T-helper 1 cell treated with Interleukin-12 subunit alpha and Interleukin-12 subunit beta and Interleukin-4 antibody, amounts not matched to agents 30 μg/mL and 1 μg/mL, for 36 hours (primary cell): Measurements from ENCODE around the gene GLE1.
"Not testable (repeated sequence)": the region's sequence is repeated elsewhere in the genome, so short reads cannot be mapped to it uniquely, and the experiment has no call there.

Source experiments
- H3K27ac Mint-ChIP-seq: one replicate; pipeline ENCODE4 v1.8.0; 2021; ENCODE audit warnings: mild to moderate bottlenecking, mixed read lengths
- H3K27me3 Mint-ChIP-seq: one replicate; pipeline ENCODE4 v1.8.0; 2021; ENCODE audit warnings: low read depth, mixed read lengths
- H3K36me3 Mint-ChIP-seq: one replicate; pipeline ENCODE4 v1.8.0; 2021; ENCODE audit warnings: low read depth, mixed read lengths
- H3K4me1 Mint-ChIP-seq: one replicate; pipeline ENCODE4 v1.8.0; 2021; ENCODE audit warnings: low read depth, mixed read lengths
- H3K4me3 Mint-ChIP-seq: one replicate; pipeline ENCODE4 v1.8.0; 2021; ENCODE audit warnings: mild to moderate bottlenecking, moderate library complexity, mixed read lengths
- H3K9me3 Mint-ChIP-seq: one replicate; pipeline ENCODE4 v1.8.0; 2021; ENCODE audit warnings: mixed read lengths

Gene GLE1

DNA sequence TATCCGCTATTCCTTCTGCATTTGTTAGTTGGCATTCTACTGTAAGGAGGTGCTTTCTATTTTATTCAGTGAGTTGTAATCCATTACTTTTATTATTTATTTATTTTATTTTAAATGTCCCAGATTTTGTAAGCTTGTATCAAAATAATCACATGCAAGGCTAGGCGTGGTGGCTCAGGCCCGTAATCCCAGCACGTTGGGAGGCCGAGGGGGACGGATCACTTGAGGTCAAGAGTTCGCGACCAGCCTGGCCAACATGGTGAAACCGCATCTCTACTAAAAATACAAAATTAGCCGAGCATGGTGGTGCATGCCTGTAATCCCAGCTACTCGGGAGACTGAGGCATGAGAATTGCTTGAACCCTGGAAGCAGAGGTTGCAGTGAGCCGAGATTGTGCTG lies 1.4 kb downstream of the GLE1 start:
- H3K4me3 Mint-ChIP-seq = peak overlapping the region; percentile 97
- H3K27ac Mint-ChIP-seq = peak overlapping the region; percentile 31
- H3K4me1 Mint-ChIP-seq = peaks cover 17% of the 10 kb centered on the region
- H3K9me3 Mint-ChIP-seq, H3K27me3 Mint-ChIP-seq: not testable (repeated sequence)
- peaks cover 14% of the 10 kb centered on the region for H3K36me3 Mint-ChIP-seq

DNA sequence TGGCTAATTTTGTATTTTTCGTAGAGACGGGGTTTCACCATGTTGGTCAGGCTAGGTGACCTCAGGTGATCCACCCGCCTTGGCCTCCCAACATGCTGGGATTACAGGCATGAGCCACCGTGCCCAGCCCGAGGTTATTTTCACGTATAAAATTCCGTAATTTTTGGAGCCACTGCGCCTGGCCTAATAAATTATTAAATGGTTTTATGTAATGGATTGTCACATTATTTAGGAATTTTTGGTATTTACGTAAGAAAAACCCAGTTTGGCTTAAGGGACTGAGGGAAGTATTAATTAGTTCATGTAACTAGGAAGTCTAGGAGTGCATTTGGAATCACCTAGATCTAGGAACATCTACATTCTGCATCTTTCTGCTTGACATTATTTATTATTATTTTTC lies 8.3 kb downstream of the GLE1 start:
- H3K4me1 Mint-ChIP-seq = peaks cover 8% of the 10 kb centered on the region
- H3K4me3 Mint-ChIP-seq = no peak overlapping the region
- H3K9me3 Mint-ChIP-seq = no peaks in the 10 kb centered on the region
- peaks cover 41% of the 10 kb centered on the region for H3K36me3 Mint-ChIP-seq
- no peaks in the 10 kb centered on the region for H3K27me3 Mint-ChIP-seq
- H3K27ac Mint-ChIP-seq = no peak overlapping the region

DNA sequence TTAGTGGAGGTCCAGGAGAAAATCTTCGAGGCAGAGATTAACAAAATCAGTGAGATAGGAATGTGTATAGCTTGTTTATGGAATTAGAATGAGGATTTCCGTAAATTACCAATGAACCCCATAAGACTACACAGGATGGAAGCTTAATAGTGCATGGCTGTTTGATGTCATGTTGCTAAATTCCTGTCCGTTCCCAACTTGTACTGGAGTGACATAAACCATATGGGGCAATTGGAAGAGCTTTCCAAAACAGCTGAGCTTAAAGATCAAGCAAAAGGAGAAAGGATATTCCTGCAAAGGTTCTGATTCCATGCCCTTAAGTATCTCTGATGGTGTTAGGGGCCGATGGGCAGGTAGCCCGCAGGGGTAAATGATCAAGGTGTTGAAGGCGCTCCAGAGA lies 17.4 kb downstream of the GLE1 start:
- Mint-ChIP-seq H3K4me3 (no peak overlapping the region), H3K27ac (no peak overlapping the region), H3K4me1 (peaks cover 2% of the 10 kb centered on the region), H3K27me3 (no peaks in the 10 kb centered on the region), H3K36me3 (peaks cover 41% of the 10 kb centered on the region), H3K9me3 (no peaks in the 10 kb centered on the region)

DNA sequence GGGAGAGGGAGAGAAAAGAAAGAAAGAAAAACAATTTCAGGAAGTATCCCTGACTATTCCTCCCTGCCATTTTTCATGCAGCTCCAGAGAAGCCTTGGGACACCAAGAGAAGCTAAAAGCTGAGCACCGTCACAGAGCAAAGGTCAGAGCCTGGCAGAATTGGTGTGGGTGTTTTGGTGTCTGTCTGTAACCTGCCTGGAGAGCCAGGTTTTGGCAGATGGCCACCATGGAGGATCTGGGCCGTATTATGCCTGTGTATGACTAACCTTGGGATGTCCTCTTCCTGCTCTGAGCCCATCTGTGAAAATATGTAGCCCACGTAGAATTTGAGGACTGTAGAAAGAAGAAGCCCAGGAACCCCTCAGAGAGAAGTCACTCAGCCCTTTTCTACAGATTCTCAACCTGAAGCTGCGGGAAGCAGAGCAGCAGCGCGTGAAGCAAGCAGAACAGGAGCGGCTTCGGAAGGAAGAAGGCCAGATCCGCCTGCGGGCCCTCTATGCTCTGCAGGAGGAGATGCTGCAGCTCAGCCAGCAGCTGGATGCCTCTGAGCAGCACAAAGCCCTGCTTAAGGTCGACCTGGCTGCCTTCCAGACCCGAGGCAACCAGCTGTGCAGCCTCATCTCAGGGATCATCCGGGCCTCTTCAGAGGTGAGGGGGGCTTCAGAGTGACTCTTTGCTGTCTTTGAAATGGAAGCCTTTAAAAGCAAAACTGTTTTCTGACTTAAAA lies 18.8 kb downstream of the GLE1 start:
- peaks cover 33% of the 10 kb centered on the region for H3K36me3 Mint-ChIP-seq
- H3K27ac Mint-ChIP-seq = no peak overlapping the region
- no peak overlapping the region for H3K4me3 Mint-ChIP-seq
- no peaks in the 10 kb centered on the region for H3K9me3 Mint-ChIP-seq
- no peaks in the 10 kb centered on the region for H3K27me3 Mint-ChIP-seq
- H3K4me1 Mint-ChIP-seq = no peaks in the 10 kb centered on the region

DNA sequence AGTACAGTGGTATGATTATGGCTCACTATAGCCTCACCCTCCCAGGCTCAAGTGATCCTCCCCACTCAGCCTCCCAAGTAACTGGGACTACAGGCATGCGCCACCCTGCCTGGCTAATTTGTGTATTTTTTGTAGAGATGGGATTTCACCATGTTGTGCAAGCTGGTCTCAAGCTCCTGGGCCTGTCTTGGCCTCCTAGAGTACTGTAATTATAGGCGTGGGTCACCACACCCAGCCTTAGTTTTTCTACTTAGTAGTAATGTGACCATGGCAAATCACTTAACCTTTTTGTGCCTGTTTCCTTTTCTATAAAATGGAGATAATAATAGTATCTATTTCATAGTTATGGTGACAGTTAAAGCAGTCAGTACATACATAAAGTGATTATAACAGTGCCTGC lies 22.2 kb downstream of the GLE1 start:
- Mint-ChIP-seq H3K36me3 (peaks cover 31% of the 10 kb centered on the region), H3K9me3 (no peaks in the 10 kb centered on the region), H3K27ac (no peak overlapping the region), H3K4me1 (no peaks in the 10 kb centered on the region), H3K4me3 (no peak overlapping the region), H3K27me3 (no peaks in the 10 kb centered on the region)

DNA sequence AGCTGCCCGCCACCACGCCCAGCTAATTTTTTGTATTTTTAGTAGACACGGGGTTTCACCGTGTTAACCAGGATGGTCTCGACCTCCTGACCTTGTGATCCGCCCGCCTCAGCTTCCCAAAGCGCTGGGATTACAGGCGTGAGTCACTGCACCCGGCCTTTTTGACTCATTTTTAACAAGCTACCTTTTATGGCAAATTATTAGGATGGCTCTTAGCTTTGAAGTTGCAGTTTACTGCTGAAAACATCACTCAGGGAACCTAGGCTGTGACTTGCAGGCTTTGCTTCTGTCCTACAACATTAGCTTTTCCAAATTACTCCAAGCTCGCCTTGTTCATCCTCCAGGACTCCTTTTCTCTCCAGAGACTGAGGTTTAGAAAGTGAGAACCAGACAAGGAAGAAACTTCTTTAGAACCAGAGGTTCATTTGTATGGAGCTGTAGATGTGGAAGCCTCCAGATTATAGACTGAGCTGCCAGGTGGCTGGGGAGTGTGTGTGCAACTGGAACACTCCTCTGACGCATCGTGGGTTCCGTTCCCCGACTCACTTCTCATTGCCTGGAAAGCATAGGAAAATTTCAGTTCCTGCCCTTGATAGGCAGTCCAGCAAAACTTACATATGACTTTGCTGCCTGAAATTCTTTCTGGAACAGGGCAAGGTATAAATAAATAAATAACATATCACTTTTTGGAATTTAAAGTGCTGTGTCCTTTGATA lies 24.1 kb downstream of the GLE1 start:
- peaks cover 24% of the 10 kb centered on the region for H3K36me3 Mint-ChIP-seq
- H3K27me3 Mint-ChIP-seq = no peaks in the 10 kb centered on the region
- H3K4me1 Mint-ChIP-seq = no peaks in the 10 kb centered on the region
- no peak overlapping the region for H3K4me3 Mint-ChIP-seq
- no peaks in the 10 kb centered on the region for H3K9me3 Mint-ChIP-seq
- H3K27ac Mint-ChIP-seq = no peak overlapping the region

DNA sequence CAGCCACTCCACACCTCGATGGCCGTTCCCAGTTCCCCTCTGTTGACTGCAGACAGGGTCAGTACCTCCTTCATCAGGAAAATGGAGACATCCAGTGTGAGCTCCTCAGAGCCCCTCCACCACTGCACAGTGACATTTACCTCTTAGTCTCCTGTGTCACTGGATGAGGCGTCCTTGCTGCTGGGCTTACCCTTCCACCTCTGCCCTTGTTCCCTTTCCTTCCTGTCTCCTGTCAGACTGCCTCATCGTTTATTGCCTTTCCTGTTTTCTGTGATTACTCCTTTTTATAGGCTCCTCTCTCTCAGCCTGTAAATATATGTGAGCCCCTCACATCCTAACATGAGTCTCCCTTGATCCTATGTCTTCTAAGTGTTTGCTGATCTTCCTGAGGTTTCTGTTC lies 24.7 kb downstream of the GLE1 start:
- H3K4me1 Mint-ChIP-seq = no peaks in the 10 kb centered on the region

DNA sequence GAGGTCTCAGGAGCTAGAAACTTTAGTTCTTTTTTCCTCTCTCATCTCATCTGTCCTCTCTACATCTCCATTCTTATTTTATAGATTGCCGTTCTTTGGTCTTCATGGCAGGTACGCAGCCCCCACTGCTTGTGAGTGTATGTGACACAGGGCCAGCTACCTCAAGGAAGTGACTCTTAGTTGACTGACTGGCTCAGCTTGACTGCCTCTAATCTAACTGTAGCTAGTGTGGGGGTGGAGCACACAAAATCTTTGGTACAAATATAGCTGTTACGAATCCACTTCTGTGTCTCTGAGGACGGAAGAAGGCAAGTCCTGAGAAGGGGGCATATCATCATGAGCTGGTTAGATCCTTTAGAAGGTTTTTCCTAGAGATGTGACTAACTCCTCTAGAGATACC lies 28.1 kb downstream of the GLE1 start:
- Mint-ChIP-seq H3K36me3 (peaks cover 33% of the 10 kb centered on the region), H3K4me3 (no peak overlapping the region), H3K27me3 (no peaks in the 10 kb centered on the region), H3K27ac (no peak overlapping the region), H3K9me3 (no peaks in the 10 kb centered on the region), H3K4me1 (no peaks in the 10 kb centered on the region)

More for the DNA sequence above, 24.7 kb downstream of the GLE1 start:
- Mint-ChIP-seq H3K36me3 (peaks cover 30% of the 10 kb centered on the region), H3K27ac (no peak overlapping the region), H3K27me3 (no peaks in the 10 kb centered on the region), H3K9me3 (no peaks in the 10 kb centered on the region), H3K4me3 (no peak overlapping the region)

DNA sequence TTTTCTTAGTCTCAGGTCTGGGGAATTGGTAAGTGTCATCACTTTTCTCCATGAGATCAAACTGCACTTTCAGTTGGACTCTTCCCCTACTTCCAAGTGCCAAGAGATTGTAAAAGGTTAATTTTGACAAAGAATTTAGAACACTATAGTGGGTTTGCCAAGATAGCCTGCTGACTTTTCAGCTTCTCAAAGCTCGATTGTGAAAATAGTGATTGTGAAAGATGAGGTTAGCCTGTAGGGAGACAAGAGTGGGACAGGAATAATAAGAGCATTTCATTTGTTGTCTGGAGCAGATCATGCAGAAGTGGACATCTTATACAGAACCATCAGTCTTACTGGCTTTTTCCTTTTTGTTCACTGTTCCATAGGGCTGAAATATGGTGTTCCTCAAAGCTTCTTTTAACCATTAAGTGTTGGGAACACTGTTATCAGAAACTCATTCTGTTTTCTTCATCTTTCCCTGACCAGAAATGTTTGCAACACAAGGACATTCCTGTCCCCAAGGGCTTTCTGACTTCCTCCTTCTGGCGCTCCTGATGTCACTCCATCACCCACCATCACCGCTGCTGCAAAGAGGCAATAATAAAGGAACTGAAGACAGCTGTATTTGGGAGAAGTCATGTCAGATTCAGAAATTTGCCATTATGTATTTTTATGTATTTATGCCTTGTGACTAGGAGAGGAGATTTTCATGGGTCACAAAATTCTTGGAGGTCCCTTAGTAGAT lies 36.3 kb downstream of the GLE1 start:
- Mint-ChIP-seq H3K27ac (no peak overlapping the region), H3K36me3 (peaks cover 60% of the 10 kb centered on the region), H3K4me3 (no peak overlapping the region), H3K4me1 (peaks cover 6% of the 10 kb centered on the region), H3K27me3 (no peaks in the 10 kb centered on the region), H3K9me3 (no peaks in the 10 kb centered on the region)

DNA sequence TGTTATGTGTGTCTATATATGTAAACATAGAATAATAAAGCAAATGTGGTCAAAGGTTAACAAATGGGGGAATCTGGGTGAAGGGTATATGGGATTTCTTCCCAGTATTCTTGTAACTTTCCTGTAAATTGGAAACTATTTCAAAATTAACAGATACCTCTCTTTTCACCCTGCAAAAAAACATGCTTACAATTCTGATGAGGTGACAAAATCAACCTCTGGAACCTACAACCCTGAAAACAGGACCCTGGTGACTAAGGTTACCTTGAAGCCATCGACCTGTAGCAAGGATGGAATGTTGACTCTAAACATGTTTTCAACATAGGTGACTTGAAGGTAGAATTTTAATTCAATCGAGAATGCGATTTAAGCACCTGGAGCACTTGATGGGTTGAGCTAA lies 42.0 kb downstream of the GLE1 start:
- H3K4me1 Mint-ChIP-seq = peaks cover 26% of the 10 kb centered on the region

DNA sequence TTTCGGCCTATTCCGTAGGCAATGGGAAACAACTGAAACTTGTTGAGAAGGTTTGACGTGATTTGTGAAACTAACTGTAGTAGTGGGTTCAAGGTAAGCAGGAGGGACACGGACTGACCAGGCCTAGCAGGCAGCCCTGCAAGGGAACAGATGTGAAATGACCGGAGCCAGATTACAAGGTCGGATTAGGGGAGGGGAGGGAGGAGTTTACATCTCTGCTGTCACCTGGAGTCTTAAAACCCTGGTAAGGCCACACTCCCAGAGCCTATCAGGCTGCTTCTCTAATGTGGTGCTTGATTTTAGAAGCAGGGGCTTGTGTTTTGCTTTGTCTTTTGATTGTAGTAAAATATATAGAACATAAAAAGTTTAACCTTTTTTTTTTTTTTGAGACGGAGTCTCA lies 44.4 kb downstream of the GLE1 start:
- H3K27ac Mint-ChIP-seq = no peak overlapping the region
- no peak overlapping the region for H3K4me3 Mint-ChIP-seq
- H3K36me3 Mint-ChIP-seq = peaks cover 12% of the 10 kb centered on the region
- no peaks in the 10 kb centered on the region for H3K9me3 Mint-ChIP-seq
- H3K4me1 Mint-ChIP-seq = peaks cover 31% of the 10 kb centered on the region
- H3K27me3 Mint-ChIP-seq = no peaks in the 10 kb centered on the region

More for the DNA sequence above, 42.0 kb downstream of the GLE1 start:
- Mint-ChIP-seq H3K4me3 (no peak overlapping the region), H3K9me3 (no peaks in the 10 kb centered on the region), H3K27me3 (no peaks in the 10 kb centered on the region), H3K36me3 (peaks cover 22% of the 10 kb centered on the region), H3K27ac (no peak overlapping the region)

DNA sequence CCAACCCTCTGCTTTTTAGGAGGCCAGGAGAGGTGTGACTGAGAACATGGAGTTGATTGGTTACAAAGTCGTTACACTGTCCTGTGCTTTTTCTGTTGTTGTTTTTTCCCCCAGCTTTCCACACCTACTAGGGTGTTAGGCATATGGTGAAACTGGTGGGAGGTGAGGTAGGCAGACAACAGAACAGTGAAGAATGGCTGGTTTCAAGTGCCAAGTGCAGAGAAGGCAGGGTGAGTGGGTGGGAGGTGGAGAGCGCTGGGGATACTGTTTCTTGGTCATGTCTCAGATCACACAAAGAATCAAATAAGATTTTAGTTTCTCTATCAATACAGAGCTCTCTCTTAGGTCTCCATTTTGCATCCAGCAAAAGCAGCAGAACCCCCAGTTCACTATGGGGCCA lies 45.7 kb downstream of the GLE1 start:
- no peaks in the 10 kb centered on the region for H3K27me3 Mint-ChIP-seq
- H3K36me3 Mint-ChIP-seq = peaks cover 9% of the 10 kb centered on the region
- H3K4me1 Mint-ChIP-seq = peaks cover 31% of the 10 kb centered on the region
- peak overlapping the region; percentile 55 for H3K4me3 Mint-ChIP-seq
- no peaks in the 10 kb centered on the region for H3K9me3 Mint-ChIP-seq
- H3K27ac Mint-ChIP-seq = peak overlapping the region; percentile 98

DNA sequence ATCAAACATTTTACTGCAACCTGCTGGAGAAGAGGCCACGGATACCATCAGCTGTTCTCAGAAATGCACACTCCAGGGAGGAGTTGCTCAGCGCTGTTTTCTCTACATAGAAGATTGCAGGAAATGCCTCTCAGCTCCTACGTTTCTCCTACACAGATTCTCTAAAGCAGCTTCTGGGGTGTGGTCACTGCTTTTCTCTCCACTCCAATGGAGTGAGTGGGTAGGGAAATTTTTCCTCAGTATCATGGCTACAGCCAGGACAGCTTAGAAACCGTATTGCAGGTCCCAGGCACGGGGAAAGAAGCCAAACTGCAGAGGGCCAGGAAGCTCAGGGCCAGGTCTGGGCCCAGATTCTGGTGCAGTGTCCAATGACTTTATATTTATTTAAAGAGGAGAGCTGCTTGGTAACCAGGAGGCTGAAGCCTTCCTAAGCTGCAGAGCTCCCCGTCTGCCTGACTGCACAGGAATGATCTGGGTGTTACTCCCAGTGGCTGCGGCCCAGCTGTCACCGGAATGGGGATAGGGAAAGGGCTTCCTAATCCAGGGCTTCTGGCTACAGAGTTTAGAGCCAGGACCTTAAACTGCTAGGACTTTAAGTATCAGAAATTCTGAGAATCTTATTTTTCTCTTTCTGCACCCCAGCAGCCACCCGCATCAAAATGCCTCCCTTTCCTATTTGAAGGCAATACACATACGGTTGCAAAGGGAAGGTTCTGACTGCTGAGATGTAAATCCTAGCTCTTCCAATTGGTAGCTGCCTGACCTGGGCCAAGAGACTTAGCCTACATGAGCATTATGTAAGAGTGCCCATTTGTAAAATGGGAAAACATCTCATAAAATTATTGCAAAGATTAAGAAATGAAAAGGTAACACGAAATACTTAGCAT lies 46.5 kb downstream of the GLE1 start:
- H3K36me3 Mint-ChIP-seq = peaks cover 9% of the 10 kb centered on the region
- peaks cover 28% of the 10 kb centered on the region for H3K4me1 Mint-ChIP-seq
- peak overlapping the region; percentile 93 for H3K4me3 Mint-ChIP-seq
- H3K9me3 Mint-ChIP-seq = no peaks in the 10 kb centered on the region
- H3K27me3 Mint-ChIP-seq = no peaks in the 10 kb centered on the region
- peak overlapping the region; percentile 98 for H3K27ac Mint-ChIP-seq

DNA sequence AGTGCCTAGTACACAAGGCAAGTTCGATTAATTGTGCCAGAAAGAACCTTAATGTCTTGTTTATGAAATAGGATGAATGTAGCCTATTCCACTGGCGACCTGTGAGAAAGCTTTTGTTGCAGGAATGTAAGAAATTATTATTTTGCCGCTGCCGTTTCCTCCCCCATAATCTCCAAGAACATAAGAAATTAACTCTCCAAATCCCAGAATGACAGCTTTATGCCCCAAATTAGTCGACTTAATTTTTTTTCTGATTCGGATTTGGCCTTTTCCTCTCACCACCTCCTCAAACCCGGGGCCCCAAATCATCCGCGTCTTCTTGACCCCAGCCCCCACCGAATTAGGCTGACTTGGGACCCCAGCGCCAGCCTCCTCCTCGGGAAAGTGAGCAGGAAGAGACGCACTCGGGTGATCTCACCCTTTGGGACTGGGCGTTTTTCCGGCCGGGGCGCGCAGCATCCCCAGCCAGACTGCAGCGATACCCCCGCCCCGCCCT lies 47.2 kb downstream of the GLE1 start:
- no peaks in the 10 kb centered on the region for H3K9me3 Mint-ChIP-seq
- peaks cover 33% of the 10 kb centered on the region for H3K4me1 Mint-ChIP-seq
- H3K27ac Mint-ChIP-seq = peak overlapping the region; percentile 98
- no peaks in the 10 kb centered on the region for H3K27me3 Mint-ChIP-seq
- peaks cover 9% of the 10 kb centered on the region for H3K36me3 Mint-ChIP-seq
- H3K4me3 Mint-ChIP-seq = peak overlapping the region; percentile 93
